ENCODE measurements around the gene TIMM17A. TPM values are rescaled to one million over a fixed set of nuclear protein-coding genes. Genes with fewer than 3 reads are reported as not detected.
A peak's percentile ranks its signal among the peaks of the same experiment; 100 is the strongest.

Gene TIMM17A
- total and polyA plus RNA-seq, 2 of the 8 experiments (the other 6 are each of a cell fraction or from before 2014, with no cell fraction given): 30.3 to 57.1 TPM

DNA sequence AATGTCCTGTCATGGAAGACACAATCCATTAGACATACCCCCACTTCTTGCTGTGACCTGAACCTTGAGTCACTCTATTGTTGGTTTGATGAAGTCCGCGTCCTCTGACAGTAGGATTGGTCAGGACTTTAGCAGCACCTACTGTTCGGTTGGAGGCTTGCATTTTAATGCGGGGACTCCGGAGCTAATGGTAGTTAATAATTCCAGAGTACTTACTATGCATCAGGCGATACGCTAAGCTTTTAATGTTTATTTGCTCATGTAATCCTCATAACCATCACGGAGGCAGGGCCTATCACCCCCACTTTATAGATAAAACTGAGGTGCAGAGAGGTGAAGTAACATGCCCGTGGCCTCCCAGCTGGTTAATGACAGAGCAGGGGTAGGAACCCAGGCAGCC is 47.2 kb downstream of the TIMM17A start:
- Histone ChIP-seq H4K20me1 (replicated peaks in 1 of 2; ENCODE audit: control insufficient read depth in 1 of 2, insufficient read depth in 2 of 2, low read length in 2 of 2) (peaks cover 0 to 3% of the 10 kb centered on the region in 2 experiments), H3K14ac (ENCODE audit: insufficient read length) (no peak overlapping the region), H3K79me2 (ENCODE audit: control insufficient read depth in 1 of 2, insufficient read depth in 2 of 2, low read length in 2 of 2) (no peaks in the 10 kb centered on the region), H2BK15ac (ENCODE audit: low read length) (no peak overlapping the region), H3K27me3 (replicated peaks in 1 of 4; ENCODE audit: control insufficient read depth in 3 of 4, extremely low read depth in 1 of 4, insufficient read depth in 3 of 4, low read length in 3 of 4) (no peaks in the 10 kb centered on the region), H3K4me1 (replicated peaks in 1 of 4; ENCODE audit: control insufficient read depth in 3 of 4, insufficient read depth in 4 of 4, low read length in 3 of 4) (peaks cover 4 to 7% (median 6%) of the 10 kb centered on the region in 4 experiments), H4K91ac (replicated peaks; ENCODE audit: insufficient read length, low read length) (no peak overlapping the region), H4K8ac (ENCODE audit: extremely low read depth, insufficient read depth, low read length) (no peak overlapping the region), H3K9me3 (ENCODE audit: insufficient read depth in 2 of 2, low read depth in 1 of 2, low read length in 1 of 2) (no peaks in the 10 kb centered on the region), H3K23ac (ENCODE audit: insufficient read length) (no peak overlapping the region), H3K4me2 (ENCODE audit: insufficient read depth in 1 of 2, low read depth in 2 of 2, low read length in 2 of 2) (no peak overlapping the region), H4K5ac (ENCODE audit: insufficient read length, low read depth, low read length) (no peak overlapping the region), H2BK5ac (ENCODE audit: low read depth, low read length) (no peak overlapping the region), H3K18ac (ENCODE audit: extremely low read depth, low read length) (no peak overlapping the region), H3K36me3 (ENCODE audit: control insufficient read depth in 2 of 4, insufficient read depth in 4 of 4, low read length in 3 of 4) (peaks cover 14 to 58% (median 38%) of the 10 kb centered on the region in 4 experiments), H3K4me3 (ENCODE audit: extremely low read depth in 1 of 4, insufficient read depth in 2 of 4, low read depth in 3 of 4, low read length in 4 of 4) (no peak overlapping the region), H3K56ac (replicated peaks; ENCODE audit: insufficient read length, low read depth, low read length) (no peak overlapping the region), H3K23me2 (ENCODE audit: low read depth, low read length) (no peaks in the 10 kb centered on the region), H3K4ac (replicated peaks; ENCODE audit: insufficient read length, low read depth, low read length) (no peak overlapping the region), H2AK5ac (ENCODE audit: low read depth, low read length) (no peak overlapping the region), H3K27ac (ENCODE audit: low read depth, low read length) (no peak overlapping the region), H2BK20ac (ENCODE audit: low read length) (no peak overlapping the region), H2BK120ac (replicated peaks; ENCODE audit: low read depth, low read length) (no peak overlapping the region), H3K9ac (replicated peaks in 1 of 4; ENCODE audit: extremely low read depth in 1 of 4, low read depth in 3 of 4, low read length in 3 of 4) (no peak overlapping the region), H2BK12ac (ENCODE audit: low read depth, low read length) (no peak overlapping the region), H3K79me1 (ENCODE audit: low read depth, low read length) (0 out of 2 replicates have a peak, but pooled peaks cover 2% of the 10 kb centered on the region), H2AFZ (ENCODE audit: low read length) (no peak overlapping the region)
- FAIRE-seq (no peak), DNase-seq (ENCODE audit: low read depth in 1 of 2, low spot score in 2 of 2) (no peak)
- TF ChIP-seq, protein P1, sequence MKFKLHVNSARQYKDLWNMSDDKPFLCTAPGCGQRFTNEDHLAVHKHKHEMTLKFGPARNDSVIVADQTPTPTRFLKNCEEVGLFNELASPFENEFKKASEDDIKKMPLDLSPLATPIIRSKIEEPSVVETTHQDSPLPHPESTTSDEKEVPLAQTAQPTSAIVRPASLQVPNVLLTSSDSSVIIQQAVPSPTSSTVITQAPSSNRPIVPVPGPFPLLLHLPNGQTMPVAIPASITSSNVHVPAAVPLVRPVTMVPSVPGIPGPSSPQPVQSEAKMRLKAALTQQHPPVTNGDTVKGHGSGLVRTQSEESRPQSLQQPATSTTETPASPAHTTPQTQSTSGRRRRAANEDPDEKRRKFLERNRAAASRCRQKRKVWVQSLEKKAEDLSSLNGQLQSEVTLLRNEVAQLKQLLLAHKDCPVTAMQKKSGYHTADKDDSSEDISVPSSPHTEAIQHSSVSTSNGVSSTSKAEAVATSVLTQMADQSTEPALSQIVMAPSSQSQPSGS (IDR thresholded peaks at IDR 0.05; ENCODE audit: low read length): no peak
- TF ChIP-seq JUND (IDR thresholded peaks at IDR 0.05; ENCODE audit: low read length): no peak
- peak in 1 of 2 experiments; percentile 7; a peak in 1 of 4 replicates for TF ChIP-seq RAD21 (IDR thresholded peaks at IDR 0.05 in 1 of 2, conservative IDR thresholded peaks at IDR 0.05 in 1 of 2; ENCODE audit: low read depth in 2 of 2, low read length in 2 of 2)
- WGBS, 2 experiments (ENCODE audit: extremely low coverage in 1 of 2, insufficient coverage in 1 of 2, insufficient read length in 1 of 2, insufficient replicate concordance in 2 of 2, low coverage in 1 of 2, low lambda C conversion rate in 2 of 2, missing lambda C conversion rate in 1 of 2): 89% methylated on average over 9 of the region's 9 CpGs; no CpG with 5 or more reads in 1 of the 2 experiments
- CTCF ChIA-PET (ENCODE audit: partially characterized antibody): interaction anchor here (0.6 to 27.9 kb wide), 10 partner anchors 8 to 122 kb away, joined by 3 to 1014 read pairs (median 4); partner anchors contain the start of genes ELF3 and GPR37L1
- POLR2A ChIA-PET (ENCODE audit: partially characterized antibody): interaction anchor here (1.2 to 1.4 kb wide), 3 partner anchors 10 to 103 kb away, joined by 3 read pairs; partner anchors contain the start of gene TIMM17A
